ENCODE data around the gene CTSF. TPM values are rescaled to one million over a fixed set of nuclear protein-coding genes. Genes with fewer than 3 reads are reported as not detected.

Gene CTSF
- total and polyA plus RNA-seq, 4 donors: 6.6 to 39.6 (median 7.9) TPM

DNA sequence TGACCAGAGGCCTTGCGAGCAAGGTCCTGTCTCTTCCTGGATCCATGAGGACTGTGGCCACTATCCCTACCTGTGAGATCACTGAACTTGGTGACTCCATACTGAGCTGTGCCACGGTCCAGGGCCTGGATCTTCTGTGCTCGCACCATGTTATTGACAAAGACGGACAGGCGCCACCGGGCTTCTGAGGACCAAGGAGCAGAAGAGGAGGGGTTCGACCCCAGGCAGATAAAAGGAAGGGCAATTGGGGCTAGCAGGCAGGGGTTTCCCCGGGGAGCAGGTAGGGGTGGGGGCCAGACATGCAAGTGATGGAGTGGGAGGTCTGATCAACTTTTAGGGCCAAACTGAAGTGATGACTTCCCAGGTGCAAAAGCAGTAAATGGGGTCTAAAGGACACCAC, 2.2 kb downstream of the CTSF start:
- no peak overlapping the region for H3K9ac ChIP-seq (ENCODE audit: insufficient read depth in 1 of 2, low read length in 2 of 2)
- H3K36me3 ChIP-seq (ENCODE audit: control insufficient read depth in 4 of 4, insufficient read depth in 4 of 4, low read length in 4 of 4): peaks cover 0 to 2% (median 0%) of the 10 kb centered on the region in 4 donors
- WGBS, 2 donors: 91 to 93% methylated on average over 8 of the region's 8 CpGs
- no peaks in the 10 kb centered on the region for H3K9me3 ChIP-seq (ENCODE audit: control insufficient read depth in 4 of 4, insufficient read depth in 3 of 4, low read length in 3 of 4)
- H3K4me1 ChIP-seq (ENCODE audit: control insufficient read depth in 5 of 5, insufficient read depth in 5 of 5, low read length in 5 of 5): peaks cover 0 to 10% (median 0%) of the 10 kb centered on the region in 5 donors
- no peak for TF ChIP-seq CTCF (IDR thresholded peaks at IDR 0.05; ENCODE audit: control extremely low read depth, extremely low read depth)
- no peaks in the 10 kb centered on the region for H3K27me3 ChIP-seq (ENCODE audit: control insufficient read depth in 3 of 3, insufficient read depth in 3 of 3, low read length in 2 of 3)
- H3K4me3 ChIP-seq: no peak overlapping the region
- H3K27ac ChIP-seq (ENCODE audit: low read depth in 1 of 2, low read length in 1 of 2): no peak overlapping the region
- ATAC-seq (ENCODE audit: insufficient read depth, low FRiP score) (no peak), DNase-seq (no peak)

- WGBS, 2 donors: 91 to 93% methylated on average over 5 of the region's 5 CpGs
- no peak overlapping the region for H3K4me3 ChIP-seq
- no peaks in the 10 kb centered on the region for H3K9me3 ChIP-seq (ENCODE audit: control insufficient read depth in 4 of 4, insufficient read depth in 3 of 4, low read length in 3 of 4)
- no peak overlapping the region for H3K9ac ChIP-seq (ENCODE audit: insufficient read depth in 1 of 2, low read length in 2 of 2)
- ATAC-seq (ENCODE audit: insufficient read depth, low FRiP score): no peak
- peaks cover 0 to 10% (median 0%) of the 10 kb centered on the region in 5 donors for H3K4me1 ChIP-seq (ENCODE audit: control insufficient read depth in 5 of 5, insufficient read depth in 5 of 5, low read length in 5 of 5)
- H3K27ac ChIP-seq (ENCODE audit: low read depth in 1 of 2, low read length in 1 of 2): no peak overlapping the region
- no peak for DNase-seq
- no peaks in the 10 kb centered on the region for H3K27me3 ChIP-seq (ENCODE audit: control insufficient read depth in 3 of 3, insufficient read depth in 3 of 3, low read length in 2 of 3)
- TF ChIP-seq CTCF (IDR thresholded peaks at IDR 0.05; ENCODE audit: control extremely low read depth, extremely low read depth): no peak
- H3K36me3 ChIP-seq (ENCODE audit: control insufficient read depth in 4 of 4, insufficient read depth in 4 of 4, low read length in 4 of 4): peaks cover 0 to 2% (median 0%) of the 10 kb centered on the region in 4 donors
Measured at GRCh38 chr11:66564984-66565383, 3.4 kb downstream of the CTSF start.

DNA sequence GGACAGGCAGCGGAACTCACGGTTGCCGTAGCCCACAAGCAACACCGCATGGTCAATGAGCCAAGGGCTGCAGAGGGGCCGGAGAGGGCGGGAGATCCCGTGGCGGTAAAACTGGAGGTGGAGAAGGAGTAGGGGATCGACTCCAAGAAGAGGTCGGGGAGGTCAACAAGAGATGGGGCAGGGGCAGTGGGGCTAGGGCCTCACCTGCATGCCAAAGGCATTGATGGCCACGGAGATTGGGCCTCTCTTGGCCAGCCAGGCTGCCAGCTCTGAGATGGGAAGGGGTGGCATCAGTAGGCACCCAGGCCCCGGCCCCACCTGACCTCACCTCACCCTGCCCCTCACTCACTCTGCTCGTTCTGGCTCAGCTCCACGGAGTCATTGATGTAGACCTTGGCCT, 3.9 kb downstream of the CTSF start:
- Histone ChIP-seq H3K36me3 (ENCODE audit: control insufficient read depth in 4 of 4, insufficient read depth in 4 of 4, low read length in 4 of 4) (peaks cover 0 to 2% (median 0%) of the 10 kb centered on the region in 4 donors), H3K4me3 (no peak overlapping the region), H3K9ac (ENCODE audit: insufficient read depth in 1 of 2, low read length in 2 of 2) (no peak overlapping the region), H3K9me3 (ENCODE audit: control insufficient read depth in 4 of 4, insufficient read depth in 3 of 4, low read length in 3 of 4) (no peaks in the 10 kb centered on the region), H3K4me1 (ENCODE audit: control insufficient read depth in 5 of 5, insufficient read depth in 5 of 5, low read length in 5 of 5) (peaks cover 0 to 10% (median 0%) of the 10 kb centered on the region in 5 donors), H3K27ac (ENCODE audit: low read depth in 1 of 2, low read length in 1 of 2) (no peak overlapping the region), H3K27me3 (ENCODE audit: control insufficient read depth in 3 of 3, insufficient read depth in 3 of 3, low read length in 2 of 3) (no peaks in the 10 kb centered on the region)
- ATAC-seq (ENCODE audit: insufficient read depth, low FRiP score): no peak
- TF ChIP-seq CTCF (IDR thresholded peaks at IDR 0.05; ENCODE audit: control extremely low read depth, extremely low read depth): no peak
- no peak for DNase-seq
- WGBS, 2 donors: 91 to 95% methylated on average over 13 to 14 of the region's 14 CpGs

DNA sequence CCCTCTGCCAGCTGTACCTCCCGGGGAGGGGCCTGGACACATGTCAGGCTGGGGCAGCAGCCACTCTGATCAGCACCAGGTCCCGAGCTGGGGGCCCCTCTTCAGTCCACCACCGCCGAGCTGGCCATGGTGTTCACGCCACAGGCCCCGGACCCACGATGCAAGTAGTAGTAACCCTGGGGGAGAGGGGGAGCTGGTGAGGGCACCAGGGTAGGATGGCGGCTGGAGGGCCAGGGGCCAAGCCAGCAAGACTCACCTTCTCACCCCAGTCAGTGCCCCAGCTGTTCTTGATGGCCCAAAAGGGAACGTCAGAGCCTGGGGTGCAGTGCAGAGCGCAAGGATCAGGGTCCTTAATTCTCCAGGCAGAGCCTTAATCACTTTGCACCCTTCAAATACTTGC, 4.6 kb downstream of the CTSF start:
- no peaks in the 10 kb centered on the region for H3K9me3 ChIP-seq (ENCODE audit: control insufficient read depth in 4 of 4, insufficient read depth in 3 of 4, low read length in 3 of 4)
- H3K4me1 ChIP-seq (ENCODE audit: control insufficient read depth in 5 of 5, insufficient read depth in 5 of 5, low read length in 5 of 5): peaks cover 0 to 13% (median 0%) of the 10 kb centered on the region in 5 donors
- 91 to 95% methylated on average over 9 to 10 of the region's 10 CpGs for whole genome bisulfite sequencing, 2 donors
- peaks cover 0 to 2% (median under 1%) of the 10 kb centered on the region in 3 donors for H3K27me3 ChIP-seq (ENCODE audit: control insufficient read depth in 3 of 3, insufficient read depth in 3 of 3, low read length in 2 of 3)
- no peak overlapping the region for H3K27ac ChIP-seq (ENCODE audit: low read depth in 1 of 2, low read length in 1 of 2)
- ATAC-seq (ENCODE audit: insufficient read depth, low FRiP score): no peak
- no peak overlapping the region for H3K9ac ChIP-seq (ENCODE audit: insufficient read depth in 1 of 2, low read length in 2 of 2)
- H3K4me3 ChIP-seq: no peak overlapping the region
- no peak for DNase-seq
- peaks cover 0 to 2% (median 0%) of the 10 kb centered on the region in 4 donors for H3K36me3 ChIP-seq (ENCODE audit: control insufficient read depth in 4 of 4, insufficient read depth in 4 of 4, low read length in 4 of 4)
- TF ChIP-seq CTCF (IDR thresholded peaks at IDR 0.05; ENCODE audit: control extremely low read depth, extremely low read depth): no peak

Data from lung (tissue), 12 donors.